CMK (cell line): ENCODE measurements around the gene RAD23B.

Experiments
- DNase-seq: peaks from one replicate; pipeline ENCODE4 v3.0.0-alpha.2; 2010; ENCODE audit warnings: low read depth

The RAD23B gene

GRCh38 chr9:107336718-107337360 lies 53.8 kb downstream of the RAD23B start:
- no peak for DNase-seq

GRCh38 chr9:107337676-107338590 lies 54.9 kb downstream of the RAD23B start:
- DNase-seq, result no peak

GRCh38 chr9:107338911-107339659 lies 56.0 kb downstream of the RAD23B start:
- no peak for DNase-seq

GRCh38 chr9:107340920-107341632 lies 58.0 kb downstream of the RAD23B start:
- peak; percentile 11 for DNase-seq

GRCh38 chr9:107342476-107343161 lies 59.5 kb downstream of the RAD23B start:
- DNase-seq, result no peak

GRCh38 chr9:107345327-107345726 lies 62.2 kb downstream of the RAD23B start:
- DNase-seq, result no peak

GRCh38 chr9:107348836-107349235 lies 65.8 kb downstream of the RAD23B start:
- DNase-seq, result no peak

- DNase-seq, result no peak
Measured at GRCh38 chr9:107350443-107350842, 67.4 kb downstream of the RAD23B start.

GRCh38 chr9:107351382-107352045 lies 68.4 kb downstream of the RAD23B start:
- DNase-seq, result no peak

- no peak for DNase-seq
Measured at GRCh38 chr9:107355394-107355793, 72.3 kb downstream of the RAD23B start.

- DNase-seq, result no peak
Measured at GRCh38 chr9:107358986-107359385, 75.9 kb downstream of the RAD23B start.

- DNase-seq, result no peak
Measured at GRCh38 chr9:107360098-107360497, 77.0 kb downstream of the RAD23B start.

GRCh38 chr9:107361816-107362215 lies 78.7 kb downstream of the RAD23B start:
- DNase-seq, result no peak

- DNase-seq, result no peak
Measured at GRCh38 chr9:107363516-107364152, 80.6 kb downstream of the RAD23B start.

GRCh38 chr9:107367727-107368502 lies 84.8 kb downstream of the RAD23B start:
- no peak for DNase-seq

GRCh38 chr9:107368696-107369095 lies 85.6 kb downstream of the RAD23B start:
- DNase-seq, result no peak

GRCh38 chr9:107373809-107374208 lies 90.7 kb downstream of the RAD23B start:
- no peak for DNase-seq

- DNase-seq, result no peak
Measured at GRCh38 chr9:107375001-107375400, 91.9 kb downstream of the RAD23B start.

GRCh38 chr9:107375651-107376369 lies 92.7 kb downstream of the RAD23B start:
- no peak for DNase-seq
